K562 (cell line): Measurements from ENCODE around the gene POU1F1. TPM values are rescaled to one million over a fixed set of nuclear protein-coding genes. Genes with fewer than 3 reads are reported as not detected.

Experiments used
- BCLAF1 ChIP-seq, 2 experiments: fragments of 450-650 bp in 1 of 2; IDR thresholded peaks; 2 replicates each; pipeline ENCODE4 v1.6.1; 2011 to 2017; ENCODE audit warnings: low read depth in 2 of 2, antibody characterized with exemption in 1 of 2, borderline replicate concordance in 1 of 2, low read length in 1 of 2, mild to moderate bottlenecking in 1 of 2, mixed read lengths in 1 of 2; ENCODE audit not compliant: control insufficient read depth in 1 of 2
- CBX1 ChIP-seq: sonication (generic); IDR thresholded peaks from 2 replicates; pipeline ENCODE4 v1.6.1; 2016; ENCODE audit warnings: antibody characterized with exemption, low read depth, mild to moderate bottlenecking
- CBX3 ChIP-seq, 2 experiments: IDR thresholded peaks; 1 replicate in 1 of 2; 2 replicates in 1 of 2; pipeline ENCODE4 v1.6.1; 2012; ENCODE audit warnings: inconsistent platforms in 2 of 2, low read length in 2 of 2, borderline replicate concordance in 1 of 2, control low read depth in 1 of 2
- CSDE1 ChIP-seq, 2 experiments: fragments of 450-650 bp; IDR thresholded peaks; 2 replicates each; pipeline ENCODE4 v1.6.1; 2016; ENCODE audit warnings: mild to moderate bottlenecking in 1 of 2
- FOXO4 ChIP-seq: fragments of 450-650 bp; formaldehyde crosslinking; IDR thresholded peaks from 2 replicates; pipeline ENCODE4 v1.4.0; 2020; ENCODE audit warnings: mild to moderate bottlenecking, moderate library complexity
- HDAC1 ChIP-seq, 2 experiments: fragments of 450-650 bp; IDR thresholded peaks; 2 replicates each; pipeline ENCODE4 v1.6.1; 2016 to 2017; ENCODE audit warnings: inconsistent platforms in 1 of 2, mild to moderate bottlenecking in 1 of 2, moderate library complexity in 1 of 2
- PPARD ChIP-seq: fragments of 250-450 bp; sonication (Bioruptor Pico); IDR thresholded peaks from 2 replicates; pipeline ENCODE4 v1.8.0; 2022; ENCODE audit warnings: inconsistent platforms, mild to moderate bottlenecking, moderate library complexity
- SMAD3 ChIP-seq: fragments of 450-650 bp; formaldehyde crosslinking; conservative IDR thresholded peaks from 2 replicates; pipeline ENCODE4 v1.4.0; 2020; ENCODE audit warnings: mild to moderate bottlenecking
- STAT6 ChIP-seq: sonication (generic); formaldehyde crosslinking; IDR thresholded peaks from 2 replicates; pipeline ENCODE4 v1.8.1; 2023; ENCODE audit warnings: mild to moderate bottlenecking, missing genetic modification reagents
- TCFL5 ChIP-seq: fragments of 250-450 bp; sonication (Bioruptor Pico); conservative IDR thresholded peaks from 2 replicates; pipeline ENCODE4 v1.6.1; 2021; ENCODE audit warnings: mild to moderate bottlenecking, moderate library complexity, matching md5 sums
- ZNF507 ChIP-seq: conservative IDR thresholded peaks from 2 replicates; pipeline ENCODE4 v1.6.1; 2017; ENCODE audit warnings: missing genetic modification characterization, missing compliant biosample characterization
- polyA plus RNA-seq, 8 experiments: library from polyadenylated mRNA; depleted of rRNA in 4 of 8; stranded (reverse) in 5 of 8; unstranded in 3 of 8; fragments of >200 nt; fragmentation: Nextera tagmentation in 2 of 8; fragmentation: Illumina TruSeq in 1 of 8; extraction: Ambion mirVana in 2 of 8; extraction: Trizol in 1 of 8; gene quantifications; 2 replicates each; pipeline versions ENCODE4 v1.2.1 to v1.2.3, GENCODE V29; 2011 to 2014; ENCODE audit warnings: inconsistent platforms in 1 of 8, missing spikeins in 1 of 8
- total RNA-seq, 7 experiments: library from RNA; depleted of rRNA in 6 of 7; stranded (reverse); fragments of >200 nt in 6 of 7; fragmentation: Illumina TruSeq in 2 of 7; extraction: Trizol in 2 of 7; gene quantifications; 2 replicates each; pipeline versions ENCODE4 v1.2.1 to v1.2.3, GENCODE V29; 2011 to 2021; ENCODE audit warnings: low replicate concordance in 1 of 7

Gene POU1F1
- total and polyA plus RNA-seq, 9 of the 15 experiments (the other 6 are each of a cell fraction or from before 2014, with no cell fraction given) = not detected

GRCh38 chr3:87309601-87310000 is 33.2 kb upstream of the POU1F1 start (continued):
- TF ChIP-seq CBX3 (IDR thresholded peaks at IDR 0.05; ENCODE audit: borderline replicate concordance in 1 of 2, low read length in 2 of 2) (no peak), CSDE1 (IDR thresholded peaks at IDR 0.05) (no peak), ZNF507 (tag) (no peak), PPARD (CRISPR knock-in tag) (no peak), STAT6 (no peak), BCLAF1 (IDR thresholded peaks at IDR 0.05; ENCODE audit: borderline replicate concordance in 1 of 2, control insufficient read depth in 1 of 2, low read depth in 2 of 2, low read length in 1 of 2) (no peak), CBX1 (no peak), HDAC1 (IDR thresholded peaks at IDR 0.05) (no peak), TCFL5 (CRISPR knock-in tag) (no peak), SMAD3 (CRISPR knock-in tag) (no peak), FOXO4 (CRISPR knock-in tag) (no peak)
